Ishikawa (cell line): Measurements from ENCODE around the gene MIEN1.

Source experiments
- CEBPB ChIP-seq: IDR thresholded peaks from 2 replicates; pipeline ENCODE4 v1.6.1; 2012
- CREB1 ChIP-seq: IDR thresholded peaks from 2 replicates; pipeline ENCODE4 v1.6.1; 2012; ENCODE audit warnings: low read depth
- EGR1 ChIP-seq: IDR thresholded peaks from 2 replicates; pipeline ENCODE4 v1.6.1; 2012
- EP300 ChIP-seq: IDR thresholded peaks from 2 replicates; pipeline ENCODE4 v1.6.1; 2012; ENCODE audit warnings: borderline replicate concordance
- FOXM1 ChIP-seq: IDR thresholded peaks from 2 replicates; pipeline ENCODE4 v1.6.1; 2012; ENCODE audit warnings: low read depth, borderline replicate concordance
- RAD21 ChIP-seq: IDR thresholded peaks from 2 replicates; pipeline ENCODE4 v1.6.1; 2012; ENCODE audit warnings: low read depth
- TAF1 ChIP-seq: IDR thresholded peaks from 2 replicates; pipeline ENCODE4 v1.6.1; 2012; ENCODE audit warnings: low read depth, mild to moderate bottlenecking
- TCF12 ChIP-seq: IDR thresholded peaks from 2 replicates; pipeline ENCODE4 v1.6.1; 2012; ENCODE audit warnings: low read depth
- TEAD4 ChIP-seq: IDR thresholded peaks from 2 replicates; pipeline ENCODE4 v1.6.1; 2012
- YY1 ChIP-seq: IDR thresholded peaks from 2 replicates; pipeline ENCODE4 v1.6.1; 2012; ENCODE audit warnings: low read depth
- TF ChIP-seq, protein P1 (sequence below): IDR thresholded peaks from 2 replicates; pipeline ENCODE4 v1.6.1; 2012
- TF ChIP-seq, protein P2 (sequence below): IDR thresholded peaks from 2 replicates; pipeline ENCODE4 v1.6.1; 2012
- TF ChIP-seq, protein P3 (sequence below): IDR thresholded peaks from 2 replicates; pipeline ENCODE4 v1.6.1; 2012; ENCODE audit warnings: low read depth, mild to moderate bottlenecking

DNA sequence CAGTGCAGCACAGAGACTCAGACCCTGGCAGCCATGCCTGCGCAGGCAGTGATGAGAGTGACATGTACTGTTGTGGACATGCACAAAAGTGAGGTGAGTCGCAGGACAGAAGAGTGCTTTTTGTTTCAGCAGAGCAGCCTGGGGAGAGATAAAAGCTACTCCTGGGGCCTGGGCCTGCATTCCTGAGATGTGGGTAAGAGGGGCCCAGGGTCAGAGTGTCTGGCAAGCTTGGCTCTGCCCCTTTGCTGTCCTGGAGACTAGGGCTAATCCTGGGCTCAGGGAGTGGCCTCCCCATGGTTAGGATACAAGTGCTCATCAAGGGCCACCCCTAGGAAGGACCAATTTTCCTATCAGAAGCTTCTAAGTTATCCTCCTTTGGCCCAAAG is 35.2 kb downstream of the MIEN1 start:
- no peak for TF ChIP-seq CEBPB
- TF ChIP-seq, protein P1, sequence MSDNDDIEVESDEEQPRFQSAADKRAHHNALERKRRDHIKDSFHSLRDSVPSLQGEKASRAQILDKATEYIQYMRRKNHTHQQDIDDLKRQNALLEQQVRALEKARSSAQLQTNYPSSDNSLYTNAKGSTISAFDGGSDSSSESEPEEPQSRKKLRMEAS, result no peak
- TF ChIP-seq RAD21, result no peak
- TF ChIP-seq FOXM1, result no peak
- no peak for TF ChIP-seq CREB1
- no peak for TF ChIP-seq EGR1
- no peak for TF ChIP-seq EP300
- TF ChIP-seq, protein P2, sequence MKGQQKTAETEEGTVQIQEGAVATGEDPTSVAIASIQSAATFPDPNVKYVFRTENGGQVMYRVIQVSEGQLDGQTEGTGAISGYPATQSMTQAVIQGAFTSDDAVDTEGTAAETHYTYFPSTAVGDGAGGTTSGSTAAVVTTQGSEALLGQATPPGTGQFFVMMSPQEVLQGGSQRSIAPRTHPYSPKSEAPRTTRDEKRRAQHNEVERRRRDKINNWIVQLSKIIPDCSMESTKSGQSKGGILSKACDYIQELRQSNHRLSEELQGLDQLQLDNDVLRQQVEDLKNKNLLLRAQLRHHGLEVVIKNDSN, result no peak
- TF ChIP-seq TCF12, result no peak
- no peak for TF ChIP-seq TEAD4
- TF ChIP-seq TAF1, result no peak
- no peak for TF ChIP-seq YY1
- TF ChIP-seq, protein P3, sequence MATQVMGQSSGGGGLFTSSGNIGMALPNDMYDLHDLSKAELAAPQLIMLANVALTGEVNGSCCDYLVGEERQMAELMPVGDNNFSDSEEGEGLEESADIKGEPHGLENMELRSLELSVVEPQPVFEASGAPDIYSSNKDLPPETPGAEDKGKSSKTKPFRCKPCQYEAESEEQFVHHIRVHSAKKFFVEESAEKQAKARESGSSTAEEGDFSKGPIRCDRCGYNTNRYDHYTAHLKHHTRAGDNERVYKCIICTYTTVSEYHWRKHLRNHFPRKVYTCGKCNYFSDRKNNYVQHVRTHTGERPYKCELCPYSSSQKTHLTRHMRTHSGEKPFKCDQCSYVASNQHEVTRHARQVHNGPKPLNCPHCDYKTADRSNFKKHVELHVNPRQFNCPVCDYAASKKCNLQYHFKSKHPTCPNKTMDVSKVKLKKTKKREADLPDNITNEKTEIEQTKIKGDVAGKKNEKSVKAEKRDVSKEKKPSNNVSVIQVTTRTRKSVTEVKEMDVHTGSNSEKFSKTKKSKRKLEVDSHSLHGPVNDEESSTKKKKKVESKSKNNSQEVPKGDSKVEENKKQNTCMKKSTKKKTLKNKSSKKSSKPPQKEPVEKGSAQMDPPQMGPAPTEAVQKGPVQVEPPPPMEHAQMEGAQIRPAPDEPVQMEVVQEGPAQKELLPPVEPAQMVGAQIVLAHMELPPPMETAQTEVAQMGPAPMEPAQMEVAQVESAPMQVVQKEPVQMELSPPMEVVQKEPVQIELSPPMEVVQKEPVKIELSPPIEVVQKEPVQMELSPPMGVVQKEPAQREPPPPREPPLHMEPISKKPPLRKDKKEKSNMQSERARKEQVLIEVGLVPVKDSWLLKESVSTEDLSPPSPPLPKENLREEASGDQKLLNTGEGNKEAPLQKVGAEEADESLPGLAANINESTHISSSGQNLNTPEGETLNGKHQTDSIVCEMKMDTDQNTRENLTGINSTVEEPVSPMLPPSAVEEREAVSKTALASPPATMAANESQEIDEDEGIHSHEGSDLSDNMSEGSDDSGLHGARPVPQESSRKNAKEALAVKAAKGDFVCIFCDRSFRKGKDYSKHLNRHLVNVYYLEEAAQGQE, result no peak
